ENCODE measurements around the gene TCF25.
"Not testable (repeated sequence)": the region's sequence is repeated elsewhere in the genome, so short reads cannot be mapped to it uniquely, and the experiment has no call there.

The TCF25 gene

DNA sequence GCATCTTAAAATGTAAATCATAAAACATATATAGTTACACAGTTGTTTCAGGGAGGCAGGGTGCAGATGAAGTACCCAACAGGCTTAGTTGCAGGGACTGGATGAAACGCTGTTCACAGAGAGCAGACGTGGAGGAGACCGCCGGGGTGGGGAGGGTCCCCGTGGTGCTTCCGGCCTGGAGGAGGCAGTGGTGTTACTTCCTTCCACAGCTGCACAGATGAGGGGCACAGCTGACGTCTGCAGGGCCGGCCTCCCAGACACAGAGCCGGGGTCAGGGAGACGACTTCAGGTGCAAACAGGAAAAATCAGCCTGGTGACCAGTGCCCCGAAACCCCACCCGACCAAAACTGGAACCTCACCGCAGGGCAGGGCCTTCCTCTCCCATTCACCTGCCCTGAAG lies 28.0 kb upstream of the TCF25 start:
- DNase-seq = no peak

- peak; percentile 83 for DNase-seq
These were observed 26.1 kb upstream of the TCF25 start for GRCh38 chr16:89847051-89847939.

DNA sequence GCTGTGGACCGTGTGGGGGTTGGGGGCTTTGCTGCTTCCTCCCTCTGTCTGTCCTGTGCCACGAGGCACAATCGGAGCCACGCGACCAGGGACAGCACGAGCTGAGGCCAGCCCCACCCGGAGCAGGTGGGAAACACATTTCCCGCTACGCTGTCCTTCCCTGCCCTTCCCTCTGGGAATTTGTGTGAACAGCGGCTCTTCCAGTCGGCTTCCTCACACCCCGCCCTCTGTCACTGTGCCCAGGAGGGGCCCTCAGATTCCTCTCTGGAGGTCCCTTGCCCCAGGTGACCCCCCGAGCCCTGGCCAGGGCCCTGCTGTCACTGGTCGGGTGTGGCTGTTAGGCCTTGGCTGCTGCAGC lies 25.5 kb upstream of the TCF25 start:
- DNase-seq = no peak

DNA sequence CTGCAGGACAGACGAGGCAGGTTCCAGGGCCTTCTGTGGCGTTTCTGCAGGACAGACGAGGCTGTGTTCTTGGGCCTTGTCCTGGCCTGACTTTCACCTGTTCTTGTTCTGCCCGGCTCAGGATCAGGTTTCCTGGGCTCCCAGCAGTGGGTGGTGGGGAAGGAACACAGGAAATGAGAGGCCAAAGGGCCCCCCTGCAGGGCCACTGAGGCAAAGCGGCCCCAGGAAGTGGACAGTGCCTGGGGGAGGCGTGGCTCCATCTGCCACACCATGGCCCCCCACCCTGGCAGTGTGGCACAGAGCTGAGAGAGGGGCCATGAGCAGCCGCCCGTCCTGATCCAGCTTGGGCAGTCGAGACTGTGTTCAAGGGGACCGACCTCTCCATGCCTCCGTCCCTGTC lies 24.4 kb upstream of the TCF25 start:
- DNase-seq = no peak

DNA sequence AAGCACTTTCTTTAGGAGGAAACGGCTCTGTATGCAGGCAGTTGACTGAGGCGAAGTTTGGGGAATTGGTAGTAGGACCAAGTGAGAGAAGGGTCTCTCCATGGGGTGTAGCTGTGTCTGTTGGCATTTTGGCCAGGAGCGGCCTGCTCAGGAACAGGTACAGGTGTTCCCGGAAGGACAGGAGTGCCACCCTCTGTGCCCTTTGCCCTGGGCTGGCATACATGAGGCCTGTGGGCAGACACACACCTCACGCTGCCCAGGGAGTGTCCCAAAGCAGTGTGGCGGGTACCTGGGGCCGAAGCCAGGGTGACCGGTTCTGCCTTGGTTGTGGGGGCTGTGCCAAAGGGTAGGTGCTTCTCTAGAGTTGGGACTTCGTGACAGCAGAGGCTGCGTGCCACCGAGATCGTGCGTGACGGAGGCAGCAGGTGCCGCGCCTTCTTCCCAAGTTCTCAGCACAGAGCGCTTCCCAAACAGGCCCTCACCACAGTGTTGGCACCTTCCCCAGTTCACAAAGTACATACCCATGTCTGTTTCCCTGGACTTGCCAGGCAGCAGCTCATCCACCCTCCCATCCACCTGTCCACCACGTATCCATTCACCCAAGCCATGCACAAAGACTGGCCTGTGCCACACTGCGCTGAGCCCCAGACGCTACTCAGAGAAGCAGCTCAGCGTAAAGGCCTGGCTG lies 19.9 kb upstream of the TCF25 start:
- no peak for DNase-seq

DNA sequence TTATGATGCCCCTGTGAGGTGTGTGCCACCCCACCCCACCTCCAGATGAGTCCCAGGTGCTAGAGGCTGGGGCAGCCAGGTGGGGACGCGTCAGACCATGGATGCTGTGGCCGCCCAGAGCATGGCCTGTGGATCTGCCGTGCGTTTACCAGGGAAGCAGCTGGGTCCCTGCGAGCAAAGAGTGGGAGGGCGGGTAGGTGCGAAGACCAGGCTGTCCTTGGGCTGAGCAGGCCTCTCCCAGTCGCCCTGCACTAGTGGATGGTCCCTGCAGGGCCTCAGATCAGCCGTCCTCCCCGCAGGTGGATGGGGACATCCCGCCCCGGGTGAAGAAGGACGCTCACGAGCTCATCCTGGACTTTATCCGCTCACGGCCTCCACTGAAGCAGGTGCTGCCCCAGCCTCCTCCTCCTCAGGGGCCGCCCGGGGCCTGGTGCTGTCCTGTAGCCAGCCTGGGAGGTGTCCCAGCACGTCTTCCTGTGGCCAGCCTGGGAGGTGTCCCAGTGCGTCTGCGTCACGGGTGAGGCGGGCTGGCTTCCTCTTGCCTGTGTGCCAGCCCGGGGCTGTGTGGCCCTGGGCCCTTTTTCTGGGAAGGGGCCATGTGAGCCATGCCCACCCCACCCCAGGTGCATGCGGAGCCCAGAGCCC lies 18.0 kb upstream of the TCF25 start:
- DNase-seq = no peak

DNA sequence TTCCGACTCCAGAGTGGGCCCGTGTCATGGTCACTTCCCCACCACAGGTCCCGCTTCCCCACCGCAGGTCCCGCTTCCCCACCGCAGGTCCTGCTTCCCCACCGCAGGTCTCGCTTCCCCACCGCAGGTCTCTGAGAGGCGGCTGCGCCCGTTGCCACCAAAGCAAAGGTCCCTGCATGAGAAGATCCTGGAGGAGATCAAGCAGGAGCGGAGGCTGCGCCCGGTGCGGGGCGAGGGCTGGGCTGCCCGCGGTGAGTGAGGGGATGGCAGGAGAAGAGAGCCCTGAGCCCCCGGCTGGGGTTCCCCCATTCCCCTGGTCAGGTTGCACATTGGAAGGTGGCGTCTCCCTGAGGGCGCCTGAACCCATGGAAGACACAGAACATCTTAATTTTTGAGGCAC lies 17.4 kb upstream of the TCF25 start:
- no peak for DNase-seq

GRCh38 chr16:89858973-89859614 lies 14.3 kb upstream of the TCF25 start:
- DNase-seq = no peak

DNA sequence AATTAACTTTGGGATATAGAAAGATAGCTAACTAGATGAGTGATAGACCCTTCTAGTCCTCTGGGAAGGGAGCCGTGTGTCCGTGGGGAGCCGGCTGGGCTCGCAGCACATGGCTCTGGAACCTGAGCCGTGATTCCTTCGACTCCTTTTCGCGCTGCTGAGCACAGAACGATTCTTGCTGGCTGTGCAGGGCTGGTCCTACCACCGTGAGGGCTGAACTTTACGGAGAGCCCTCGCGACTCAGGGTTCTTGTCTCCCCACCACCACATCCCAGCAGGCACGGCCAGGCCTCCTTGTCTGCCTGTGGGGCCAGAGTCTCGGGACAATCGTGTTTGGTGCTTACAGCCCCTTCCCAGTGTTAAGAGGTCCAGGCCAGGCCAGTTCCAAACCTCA lies 13.8 kb upstream of the TCF25 start:
- no peak for DNase-seq

DNA sequence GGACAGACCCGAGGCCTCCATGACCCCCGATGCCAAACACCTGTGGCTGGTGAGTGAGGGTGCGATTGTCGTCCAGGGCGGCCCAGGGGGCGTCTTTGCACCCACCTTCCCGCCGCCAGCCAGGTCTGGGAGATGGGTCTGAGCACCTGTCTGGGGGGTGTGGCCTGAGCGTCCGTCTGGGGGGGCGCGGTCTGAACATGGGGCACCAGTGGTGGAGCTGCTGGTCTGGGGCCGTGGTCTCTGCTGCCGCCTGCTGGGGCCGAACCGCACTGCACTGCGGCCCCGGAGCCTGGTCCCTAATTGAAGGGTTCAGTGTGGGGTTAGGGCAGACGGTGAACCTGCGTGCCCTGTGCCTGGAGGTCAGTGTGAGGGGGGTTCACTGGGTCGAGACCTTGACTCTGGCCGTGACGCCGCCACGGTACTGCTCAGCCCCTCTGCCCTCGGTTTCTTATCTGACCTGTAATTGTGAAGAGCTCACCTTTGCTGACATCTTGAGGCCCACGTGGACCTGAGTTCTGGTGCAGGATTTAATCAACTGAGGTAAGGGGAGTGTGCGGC lies 12.6 kb upstream of the TCF25 start:
- DNase-seq = peak; percentile 8

DNA sequence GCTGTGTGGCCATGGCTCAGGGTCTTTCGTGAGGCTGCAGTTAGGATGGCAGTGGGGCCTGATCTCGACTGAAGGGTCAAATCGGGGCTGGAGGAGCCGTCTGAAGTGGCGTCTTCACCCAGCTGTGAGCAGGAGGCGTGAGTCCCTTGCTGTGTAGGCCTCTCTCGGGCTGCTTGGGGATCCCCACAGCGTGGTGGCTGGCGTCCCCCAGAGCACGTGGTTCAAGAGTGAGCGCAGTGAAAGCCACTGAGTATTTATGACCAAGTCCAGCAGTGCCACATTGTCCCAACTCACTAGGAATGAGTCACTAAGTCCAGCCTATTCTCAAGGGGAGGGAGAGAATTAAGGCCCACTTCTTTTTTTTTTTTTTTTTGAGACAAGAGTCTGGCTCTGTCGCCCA lies 11.7 kb upstream of the TCF25 start:
- no peak for DNase-seq

DNA sequence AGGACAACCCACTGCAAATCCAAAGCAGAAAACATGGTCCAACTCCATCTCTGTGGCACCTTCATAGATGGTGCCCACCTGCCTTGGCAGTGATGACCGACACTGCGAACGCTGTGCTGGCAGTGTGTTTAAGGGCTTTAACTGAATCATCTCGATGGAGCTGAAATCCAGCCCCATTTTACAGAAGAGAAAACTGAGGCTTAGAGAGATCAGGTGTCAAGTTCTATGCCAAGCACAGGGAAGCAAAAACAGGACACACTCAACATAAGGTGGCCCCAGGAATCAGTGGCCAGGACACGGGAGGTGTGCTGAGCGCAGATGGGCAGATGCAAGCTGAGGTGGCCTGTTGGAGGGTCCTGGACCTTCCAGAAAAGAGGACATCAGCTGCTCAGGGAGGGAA lies 10.7 kb upstream of the TCF25 start:
- DNase-seq = no peak

GRCh38 chr16:89863741-89864526 lies 9.5 kb upstream of the TCF25 start:
- no peak for DNase-seq

DNA sequence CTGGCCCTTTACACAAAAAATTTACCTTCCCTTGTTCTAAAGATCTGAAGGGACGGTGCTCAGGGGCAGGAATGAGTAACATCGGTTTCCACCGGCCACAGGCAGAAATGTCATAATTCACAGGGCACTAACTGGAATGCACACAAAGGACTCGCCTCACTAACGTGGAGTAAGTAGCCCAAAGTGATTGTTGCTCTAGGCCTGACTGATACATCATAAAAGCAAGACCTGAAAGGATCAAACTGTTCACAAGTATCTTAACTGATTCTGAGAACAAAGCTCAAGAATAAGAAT lies 8.9 kb upstream of the TCF25 start:
- no peak for DNase-seq

GRCh38 chr16:89867918-89868317 lies 5.5 kb upstream of the TCF25 start:
- DNase-seq = no peak

GRCh38 chr16:89869911-89870310 lies 3.5 kb upstream of the TCF25 start:
- no peak for DNase-seq

- no peak for DNase-seq
These were observed 3.0 kb upstream of the TCF25 start for GRCh38 chr16:89870440-89870839.

DNA sequence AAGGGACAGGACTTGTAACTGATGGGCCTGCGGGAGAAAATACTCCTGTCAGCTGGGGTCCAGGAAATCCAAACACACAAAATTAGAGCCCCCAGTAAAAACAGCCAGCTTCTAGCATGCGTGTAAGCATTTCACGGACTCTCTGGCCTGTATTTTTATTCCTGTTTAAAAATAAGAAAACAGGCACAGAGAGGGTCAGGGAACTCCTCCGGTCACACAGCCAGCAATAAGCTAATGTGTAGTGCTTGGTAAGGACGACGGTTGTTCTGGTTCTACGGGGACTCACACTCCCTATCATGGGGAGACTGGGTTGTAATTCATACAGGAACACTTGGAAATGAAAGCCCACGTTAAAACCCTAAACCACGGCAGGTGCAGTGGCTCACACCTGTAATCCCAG lies 1.5 kb upstream of the TCF25 start:
- DNase-seq = no peak

- DNase-seq = peak; percentile 57
These were observed 739 bp downstream of the TCF25 start for GRCh38 chr16:89873972-89874689.

DNA sequence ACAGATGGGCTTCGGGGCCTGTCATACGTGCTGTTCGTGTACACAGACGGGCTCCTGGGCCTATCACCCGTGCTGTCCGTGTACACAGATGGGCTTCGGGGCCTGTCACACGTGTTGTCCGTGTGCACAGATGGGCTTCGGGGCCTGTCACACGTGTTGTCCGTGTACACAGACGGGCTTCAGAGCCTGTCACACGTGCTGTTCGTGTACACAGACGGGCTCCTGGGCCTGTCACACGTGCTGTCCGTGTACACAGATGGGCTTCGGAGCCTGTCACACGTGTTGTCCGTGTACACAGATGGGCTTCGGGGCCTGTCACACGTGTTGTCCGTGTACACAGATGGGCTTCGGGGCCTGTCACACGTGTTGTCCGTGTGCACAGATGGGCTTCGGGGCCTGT lies 5.7 kb downstream of the TCF25 start:
- DNase-seq = not testable (repeated sequence)

DNA sequence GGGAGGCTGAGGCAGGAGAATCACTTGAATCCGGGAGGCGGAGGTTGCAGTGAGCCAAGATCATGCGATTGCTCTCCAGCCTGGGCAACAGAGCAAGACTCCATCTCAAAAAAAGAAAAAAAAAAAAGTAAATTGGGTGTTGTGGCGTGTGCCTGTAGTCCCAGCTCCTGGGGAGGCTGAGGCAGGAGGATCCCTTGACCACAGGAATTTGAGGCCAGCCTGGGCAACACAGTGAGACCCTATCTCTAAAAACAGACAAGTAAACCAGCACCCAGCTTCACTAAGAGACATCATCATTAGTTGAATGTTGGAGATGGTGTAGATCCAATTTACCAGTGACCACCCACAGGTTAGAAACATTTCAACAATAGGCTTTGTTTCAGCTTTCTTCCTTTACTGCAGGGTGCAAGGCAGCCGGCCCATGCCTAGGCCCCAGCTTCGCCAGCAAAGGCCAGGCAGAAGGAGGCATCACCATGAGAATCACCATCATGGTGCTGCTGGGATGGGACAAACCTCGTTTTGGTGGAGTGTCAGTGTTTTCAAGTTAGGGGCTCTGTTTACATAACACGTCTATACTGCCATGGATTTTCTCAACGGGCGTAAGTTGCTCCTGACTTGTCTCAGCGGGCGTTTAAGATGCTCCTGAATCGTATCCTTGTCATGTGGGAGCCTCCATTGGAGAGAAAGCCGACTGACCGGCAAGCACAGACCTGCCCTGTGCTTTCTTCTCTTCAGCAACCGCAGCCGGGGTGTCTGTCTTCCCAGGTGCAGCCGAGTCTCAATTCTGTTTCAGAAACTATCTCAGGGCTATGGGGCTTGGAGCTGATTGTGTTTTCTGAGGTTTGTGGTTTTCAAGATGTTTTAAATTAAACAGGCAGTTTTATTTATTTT lies 7.3 kb downstream of the TCF25 start:
- peak; percentile 60 for DNase-seq

Measured in NCI-H1105 treated with DMSO at 0.1 percent for 48 hours (cell line).